ENCODE measurements around the gene PAK6.

The PAK6 gene

GRCh38 chr15:40255033-40255432 is 16.2 kb downstream of the PAK6 start:
- no peak for DNase-seq (ENCODE audit: low spot score)

GRCh38 chr15:40256638-40257235 is 17.9 kb downstream of the PAK6 start:
- no peak for DNase-seq (ENCODE audit: low spot score)

GRCh38 chr15:40257656-40258450 is 19.0 kb downstream of the PAK6 start:
- DNase-seq (ENCODE audit: low spot score): no peak

GRCh38 chr15:40258544-40258943 is 19.7 kb downstream of the PAK6 start:
- DNase-seq (ENCODE audit: low spot score): no peak

- no peak for DNase-seq (ENCODE audit: low spot score)
These were observed 20.2 kb downstream of the PAK6 start for GRCh38 chr15:40259021-40259420.

GRCh38 chr15:40263024-40263754 is 24.3 kb downstream of the PAK6 start:
- DNase-seq (ENCODE audit: low spot score): no peak

- no peak for DNase-seq (ENCODE audit: low spot score)
These were observed 25.7 kb downstream of the PAK6 start for GRCh38 chr15:40264321-40265153.

- no peak for DNase-seq (ENCODE audit: low spot score)
These were observed 26.5 kb downstream of the PAK6 start for GRCh38 chr15:40265355-40265754.

- no peak for DNase-seq (ENCODE audit: low spot score)
These were observed 27.0 kb downstream of the PAK6 start for GRCh38 chr15:40265875-40266274.

- DNase-seq (ENCODE audit: low spot score): no peak
These were observed 28.0 kb downstream of the PAK6 start for GRCh38 chr15:40266828-40267304.

GRCh38 chr15:40267670-40268069 is 28.8 kb downstream of the PAK6 start:
- no peak for DNase-seq (ENCODE audit: low spot score)

- no peak for DNase-seq (ENCODE audit: low spot score)
These were observed 30.7 kb downstream of the PAK6 start for GRCh38 chr15:40269604-40270003.

GRCh38 chr15:40270246-40270995 is 31.6 kb downstream of the PAK6 start:
- DNase-seq (ENCODE audit: low spot score): no peak

GRCh38 chr15:40271685-40272484 is 33.0 kb downstream of the PAK6 start:
- DNase-seq (ENCODE audit: low spot score): no peak

GRCh38 chr15:40272485-40273056 is 33.7 kb downstream of the PAK6 start:
- DNase-seq (ENCODE audit: low spot score): no peak

GRCh38 chr15:40273428-40273827 is 34.6 kb downstream of the PAK6 start:
- no peak for DNase-seq (ENCODE audit: low spot score)

- peak; percentile 88 for DNase-seq (ENCODE audit: low spot score)
These were observed 35.7 kb downstream of the PAK6 start for GRCh38 chr15:40274350-40275274.

- no peak for DNase-seq (ENCODE audit: low spot score)
These were observed 36.7 kb downstream of the PAK6 start for GRCh38 chr15:40275523-40275922.

- DNase-seq (ENCODE audit: low spot score): no peak
These were observed 37.1 kb downstream of the PAK6 start for GRCh38 chr15:40275954-40276353.

Measured in D341Med (cell line).